Activated CD4-positive, CD25-positive, alpha-beta regulatory T cell treated with anti-CD3 and anti-CD28 coated beads, Interleukin-2, amount 50 U/mL, for 16 hours (primary cell): Measurements from ENCODE around the gene SRSF6.
"Not testable (repeated sequence)": the region's sequence is repeated elsewhere in the genome, so short reads cannot be mapped to it uniquely, and the experiment has no call there.

Experiments used
- DNase-seq: peaks from one replicate; pipeline ENCODE4 v3.0.0-alpha.2; 2020; ENCODE audit warnings: low read depth, low spot score

SRSF6 gene

GRCh38 chr20:43473381-43473704 is 15.6 kb downstream of the SRSF6 start:
- DNase-seq, result no peak

DNA sequence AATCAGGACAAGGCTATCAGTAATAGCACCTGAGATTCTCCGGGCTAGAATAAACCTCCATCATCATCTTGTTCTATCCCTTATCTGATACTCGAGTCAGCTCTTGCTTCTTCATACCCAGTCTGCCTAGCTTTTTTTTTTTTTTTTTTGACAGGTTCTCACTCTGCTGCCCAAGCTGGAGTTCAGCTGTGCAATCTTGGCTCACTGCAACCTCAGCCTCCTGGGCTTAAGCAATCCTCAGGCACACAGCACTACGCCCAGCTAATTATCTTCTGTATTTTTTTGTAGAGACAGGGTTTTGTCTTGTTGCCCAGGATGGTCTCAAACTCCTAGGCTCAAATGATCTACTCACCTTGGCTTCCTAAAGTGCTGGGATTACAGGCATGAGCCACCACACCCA is 19.5 kb downstream of the SRSF6 start:
- no peak for DNase-seq

- no peak for DNase-seq
Measured at GRCh38 chr20:43477619-43478018, 19.9 kb downstream of the SRSF6 start.

- no peak for DNase-seq
Measured at GRCh38 chr20:43490038-43490437, 32.3 kb downstream of the SRSF6 start.

DNA sequence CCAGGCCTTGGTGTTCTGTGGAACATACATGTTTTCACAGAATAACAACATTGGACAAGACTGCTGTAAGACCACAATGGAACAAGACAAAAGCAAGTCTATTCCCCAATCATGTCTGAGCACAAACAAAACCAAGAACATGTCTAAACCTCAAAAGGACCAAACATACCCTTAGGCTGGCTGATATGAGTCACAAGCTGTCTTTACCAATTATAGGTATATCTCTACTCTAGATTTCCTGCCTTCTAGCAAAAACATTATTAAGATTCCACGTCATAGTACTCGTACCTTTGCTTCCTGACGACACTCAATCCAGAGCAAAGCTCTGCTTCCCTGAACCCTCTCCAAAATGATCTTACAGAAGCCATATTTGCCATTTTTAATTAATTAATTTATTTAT is 34.4 kb downstream of the SRSF6 start:
- DNase-seq, result no peak

GRCh38 chr20:43495388-43495787 is 37.7 kb downstream of the SRSF6 start:
- DNase-seq, result no peak

GRCh38 chr20:43502021-43502420 is 44.3 kb downstream of the SRSF6 start:
- not testable (repeated sequence) for DNase-seq

- no peak for DNase-seq
Measured at GRCh38 chr20:43506238-43506637, 48.5 kb downstream of the SRSF6 start.

- no peak for DNase-seq
Measured at GRCh38 chr20:43507150-43508080, 49.7 kb downstream of the SRSF6 start, which contains the start of gene L3MBTL1. Gene L3MBTL1, plus strand, starts transcription at chr20:43507697. Its CDS starts 5,807 bp downstream, at chr20:43513504.

DNA sequence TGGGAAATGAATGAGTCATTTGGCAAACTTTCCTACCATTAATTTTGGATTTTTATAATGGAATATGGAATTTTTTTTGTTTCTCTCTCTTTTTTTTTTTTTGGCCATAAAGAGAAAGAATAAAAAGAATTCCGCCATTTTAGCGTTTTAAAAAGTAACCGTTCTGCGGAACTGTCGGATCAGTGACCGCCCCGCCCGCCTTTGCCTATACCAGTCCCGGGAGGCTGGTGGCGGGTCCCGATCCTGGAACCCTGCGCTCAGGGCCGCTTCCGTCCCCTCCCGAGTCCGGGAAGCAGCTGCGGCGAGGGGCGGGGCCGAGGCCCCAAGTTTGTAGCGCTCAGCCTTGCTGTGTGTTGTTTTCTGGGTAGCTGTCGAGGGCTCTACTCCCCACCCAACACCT is 50.4 kb downstream of the SRSF6 start:
- no peak for DNase-seq

GRCh38 chr20:43508604-43509040 is 50.9 kb downstream of the SRSF6 start:
- DNase-seq, result no peak

GRCh38 chr20:43511879-43512278 is 54.2 kb downstream of the SRSF6 start:
- no peak for DNase-seq

DNA sequence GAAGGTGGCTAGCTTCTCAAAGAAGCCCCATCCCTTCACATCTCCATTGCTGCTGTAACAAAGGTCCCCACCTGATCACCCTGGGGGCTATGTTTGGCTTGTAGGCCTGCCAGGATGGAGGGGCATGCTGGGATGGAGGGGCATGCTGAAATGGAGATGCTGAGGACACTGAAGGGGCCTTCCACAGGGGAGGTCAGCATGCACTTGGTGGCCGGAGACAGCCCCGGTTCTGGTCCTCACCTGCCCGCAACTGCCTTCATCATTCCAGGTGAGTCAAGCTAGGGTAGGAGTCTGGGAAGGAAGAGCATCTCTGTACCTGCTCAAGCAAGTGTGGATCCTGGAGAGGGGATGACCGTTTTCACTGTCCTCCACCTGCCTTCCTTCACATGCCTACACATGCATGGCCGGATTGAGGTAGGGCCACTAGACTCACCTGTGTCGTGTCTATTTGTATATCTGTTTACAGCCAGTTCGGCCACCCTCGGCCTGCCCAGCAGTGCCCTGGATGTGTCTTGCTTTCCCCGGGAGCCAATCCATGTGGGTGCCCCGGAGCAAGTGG is 55.8 kb downstream of the SRSF6 start:
- no peak for DNase-seq
